GM21576 (cell line): Measurements from ENCODE around the gene ACTR3.

Experiments
- ATAC-seq: cut with Tn5 transposase; IDR thresholded peaks from one replicate; pipeline ENCODE4 v1.9.1; 2021; ENCODE audit warnings: mild to moderate bottlenecking, moderate library complexity; ENCODE audit not compliant: unreplicated experiment

Gene ACTR3

GRCh38 chr2:113875135-113875534 is 14.8 kb upstream of the ACTR3 start:
- ATAC-seq: no peak

DNA sequence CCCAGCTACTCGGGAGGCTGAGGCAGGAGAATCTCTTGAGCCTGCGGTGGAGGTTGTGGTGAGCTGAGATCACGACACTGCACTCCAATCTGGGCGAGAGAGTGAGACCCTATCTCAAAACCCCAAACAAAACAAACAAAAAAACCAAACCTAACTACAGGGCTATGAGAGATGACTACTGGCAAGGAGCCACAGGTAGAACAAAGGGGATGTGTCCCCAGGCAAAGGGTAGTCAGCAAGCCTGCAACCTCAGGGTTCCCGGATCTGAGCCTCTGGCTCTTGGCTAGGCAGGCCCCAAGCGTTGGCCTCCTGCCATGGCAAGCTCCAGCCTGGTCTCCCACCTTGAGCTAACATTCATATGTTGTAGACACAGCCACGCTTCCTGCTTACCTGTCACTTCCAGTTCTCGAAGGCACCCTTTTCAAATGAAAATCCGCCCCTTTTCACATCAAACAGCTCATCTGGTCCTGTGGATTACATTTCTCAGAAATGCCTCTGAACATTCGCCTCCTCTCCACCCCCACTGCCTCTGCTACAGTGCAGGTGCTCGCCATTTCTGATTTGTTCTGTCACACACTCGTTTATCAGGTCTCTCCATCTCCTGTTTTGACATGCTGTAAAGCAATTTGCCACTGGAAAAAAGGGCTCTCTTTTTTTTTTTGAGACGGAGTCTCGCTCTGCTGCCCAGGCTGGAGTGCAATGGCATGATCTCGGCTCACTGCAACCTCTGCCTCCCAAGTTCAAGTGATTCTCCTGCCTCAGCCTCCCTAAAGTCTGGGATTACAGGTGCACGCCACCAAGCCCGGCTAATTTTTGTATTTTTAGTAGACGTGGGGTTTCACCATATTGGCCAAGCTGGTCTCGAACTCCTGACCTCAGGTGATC is 13.1 kb upstream of the ACTR3 start:
- ATAC-seq: no peak

GRCh38 chr2:113877711-113878598 is 11.9 kb upstream of the ACTR3 start:
- ATAC-seq: no peak

DNA sequence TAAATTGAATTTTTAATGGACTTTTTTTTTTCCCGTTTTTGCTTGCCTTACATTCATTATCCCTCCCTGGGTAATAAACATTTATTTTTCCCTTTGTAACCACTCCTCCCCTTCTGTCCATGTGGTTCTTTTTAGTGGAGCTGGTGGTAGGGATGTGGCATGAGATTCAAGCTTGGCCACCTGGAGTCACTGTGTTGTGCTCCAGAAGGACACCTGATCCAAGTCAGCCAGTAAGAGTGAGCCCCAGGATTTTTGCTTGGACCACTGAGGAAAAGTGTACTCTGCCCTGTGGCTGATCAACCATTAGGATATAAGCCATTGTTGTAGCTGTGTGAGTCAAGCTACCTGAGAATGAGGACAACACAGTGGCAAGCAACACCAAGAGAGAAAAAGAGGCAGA is 11.1 kb upstream of the ACTR3 start:
- ATAC-seq: no peak

DNA sequence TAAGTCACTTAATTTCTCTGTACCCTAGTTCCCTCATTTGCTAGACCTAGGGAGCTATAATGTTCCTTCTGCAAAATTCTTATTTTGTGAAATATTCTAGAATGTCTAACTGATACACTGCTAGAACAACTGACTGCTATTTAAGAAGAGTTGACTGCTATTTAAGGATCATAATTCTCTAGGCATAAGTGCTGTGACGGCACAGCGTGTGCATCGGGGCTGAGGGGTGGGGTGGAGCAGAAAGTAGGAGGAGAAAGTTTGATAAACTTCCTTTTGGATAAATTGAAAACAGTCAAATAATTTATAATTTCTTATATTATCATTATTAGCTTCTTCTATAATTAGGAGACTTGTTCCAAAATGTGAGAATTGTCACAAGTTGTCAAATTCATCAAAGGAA is 10.4 kb upstream of the ACTR3 start:
- ATAC-seq: no peak

GRCh38 chr2:113886479-113887008 is 3.3 kb upstream of the ACTR3 start:
- ATAC-seq: peak; percentile 72

GRCh38 chr2:113887009-113887792 is 2.7 kb upstream of the ACTR3 start:
- no peak for ATAC-seq

DNA sequence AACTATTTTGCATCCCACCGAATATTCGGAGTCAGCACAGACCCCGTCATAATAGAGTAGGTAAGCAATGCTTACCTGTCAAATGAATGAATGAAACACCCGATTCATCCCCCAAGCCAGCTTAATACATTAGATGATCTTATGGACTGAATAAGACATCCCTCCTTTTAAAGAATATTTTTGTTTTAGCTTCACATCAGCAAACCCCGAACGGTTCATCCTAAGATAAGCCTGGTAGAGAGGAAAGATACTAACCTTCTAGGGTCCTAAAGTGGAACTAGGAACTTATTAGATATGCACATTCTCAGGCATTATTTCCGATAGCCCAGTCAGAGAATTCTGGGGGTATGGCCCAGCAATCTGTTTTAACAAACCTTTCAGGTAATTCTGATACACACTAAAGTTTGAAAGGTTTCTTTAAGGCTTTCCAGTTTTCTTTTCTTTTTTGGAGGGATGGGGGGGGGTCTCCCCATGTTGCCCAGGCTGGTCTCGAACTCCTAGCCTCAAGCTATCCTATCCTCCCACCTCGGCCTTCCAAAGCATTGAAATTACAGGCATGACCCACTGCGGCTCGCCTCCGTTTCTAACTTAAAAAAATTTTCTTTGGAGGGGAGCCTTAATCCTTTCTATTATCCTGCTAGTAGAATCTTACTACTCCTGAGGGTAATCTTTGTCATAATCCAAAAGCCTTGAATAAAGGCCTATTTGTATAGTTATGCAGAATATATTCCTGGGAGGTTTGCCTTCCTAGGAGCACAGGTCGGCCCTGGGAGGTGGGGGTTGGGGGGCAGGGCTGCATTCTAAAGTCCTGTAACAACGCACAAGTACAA is 1.0 kb upstream of the ACTR3 start:
- no peak for ATAC-seq

GRCh38 chr2:113890253-113891235 is 655 bp downstream of the ACTR3 start:
- ATAC-seq: peak; percentile 28

DNA sequence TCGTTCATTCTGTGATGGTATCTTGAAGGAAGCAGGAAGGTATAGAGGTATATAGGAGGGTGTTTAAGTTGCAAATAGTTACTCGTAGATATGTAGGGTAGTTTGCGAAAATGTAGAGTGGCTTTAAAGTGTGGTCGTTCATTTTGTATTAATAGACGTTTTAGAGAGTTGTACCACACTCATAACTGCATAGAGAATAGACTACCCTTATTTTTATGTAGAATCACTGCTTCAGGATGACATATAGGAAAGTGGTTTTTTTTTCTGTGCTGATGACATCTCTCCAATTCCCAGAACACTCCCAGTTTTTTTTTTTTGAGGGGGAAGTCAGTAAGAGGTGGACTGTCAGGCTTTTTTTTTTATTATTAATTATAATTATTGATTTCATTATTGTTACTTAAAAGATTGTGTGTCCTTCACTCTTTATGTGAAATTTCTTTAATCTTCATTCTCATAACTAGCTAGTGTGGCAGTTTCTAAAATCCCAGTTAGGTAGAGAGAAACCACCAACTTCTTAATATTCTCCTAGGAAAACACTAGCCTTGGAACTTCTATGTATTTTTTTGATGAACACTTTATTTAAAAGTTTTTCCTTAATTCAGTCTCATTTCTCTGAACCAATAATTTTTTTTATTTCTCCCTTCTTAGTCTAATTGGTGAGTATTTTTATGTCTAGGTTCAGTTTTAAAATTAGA is 1.5 kb downstream of the ACTR3 start:
- ATAC-seq: no peak

DNA sequence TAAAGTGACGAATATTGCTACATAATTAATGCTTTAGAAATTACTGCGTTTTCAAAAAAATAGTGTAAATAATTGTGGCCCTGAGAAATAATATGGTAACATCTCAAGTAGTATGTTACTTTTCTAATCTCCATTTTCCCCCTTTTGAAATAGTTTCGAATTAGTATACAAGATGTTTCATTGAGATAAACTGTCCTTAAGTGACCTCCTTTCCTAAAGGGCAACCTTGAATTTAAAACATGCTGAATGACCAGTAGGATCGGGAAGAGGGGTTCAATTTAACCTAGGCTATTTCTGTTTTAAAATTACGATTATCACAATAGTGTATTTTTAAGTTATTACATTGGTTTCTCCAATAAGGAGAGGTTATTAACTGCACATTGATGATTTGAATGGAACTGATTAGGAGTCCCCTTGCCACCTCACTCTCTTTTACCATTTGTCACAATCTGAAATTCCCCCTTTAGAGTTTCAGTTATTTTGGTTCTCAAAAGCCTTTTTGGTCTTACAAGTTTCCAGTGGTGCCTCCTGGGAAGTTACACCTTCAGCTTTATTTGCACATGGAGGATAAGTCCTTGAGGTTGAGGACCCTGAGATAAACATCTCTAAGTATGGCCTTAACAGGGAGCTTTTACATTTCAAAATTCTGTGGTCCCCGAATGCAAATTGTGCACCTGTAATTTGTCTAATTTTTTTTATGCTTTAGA is 2.3 kb downstream of the ACTR3 start:
- no peak for ATAC-seq

DNA sequence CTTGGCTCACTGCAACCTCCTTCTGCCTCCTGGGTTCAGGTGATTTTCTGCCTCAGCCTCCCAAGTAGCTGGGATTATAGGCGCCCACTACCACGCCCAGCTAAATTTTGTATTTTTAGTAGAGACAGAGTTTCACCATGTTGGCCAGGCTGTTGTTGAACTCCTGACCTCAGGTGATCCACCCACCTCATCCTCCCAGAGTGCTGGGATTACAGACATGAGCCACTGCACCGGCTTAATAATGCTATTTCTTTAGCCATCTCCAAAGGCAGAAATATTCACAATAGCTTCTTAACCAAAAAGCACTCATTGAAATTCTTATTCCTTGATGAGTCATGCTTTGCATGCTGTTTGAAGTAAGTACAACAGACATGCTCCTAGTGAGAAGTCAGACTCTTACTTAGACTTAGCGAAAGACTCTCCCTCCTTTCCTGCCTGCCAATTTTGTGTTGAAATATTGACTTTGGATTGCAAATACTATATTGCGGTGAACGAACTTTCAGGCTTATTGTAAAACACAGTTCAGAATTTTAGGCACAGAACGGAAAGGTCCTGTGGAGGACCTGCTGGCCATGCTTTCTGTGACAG is 4.4 kb downstream of the ACTR3 start:
- no peak for ATAC-seq

GRCh38 chr2:113895301-113895700 is 5.4 kb downstream of the ACTR3 start:
- no peak for ATAC-seq

DNA sequence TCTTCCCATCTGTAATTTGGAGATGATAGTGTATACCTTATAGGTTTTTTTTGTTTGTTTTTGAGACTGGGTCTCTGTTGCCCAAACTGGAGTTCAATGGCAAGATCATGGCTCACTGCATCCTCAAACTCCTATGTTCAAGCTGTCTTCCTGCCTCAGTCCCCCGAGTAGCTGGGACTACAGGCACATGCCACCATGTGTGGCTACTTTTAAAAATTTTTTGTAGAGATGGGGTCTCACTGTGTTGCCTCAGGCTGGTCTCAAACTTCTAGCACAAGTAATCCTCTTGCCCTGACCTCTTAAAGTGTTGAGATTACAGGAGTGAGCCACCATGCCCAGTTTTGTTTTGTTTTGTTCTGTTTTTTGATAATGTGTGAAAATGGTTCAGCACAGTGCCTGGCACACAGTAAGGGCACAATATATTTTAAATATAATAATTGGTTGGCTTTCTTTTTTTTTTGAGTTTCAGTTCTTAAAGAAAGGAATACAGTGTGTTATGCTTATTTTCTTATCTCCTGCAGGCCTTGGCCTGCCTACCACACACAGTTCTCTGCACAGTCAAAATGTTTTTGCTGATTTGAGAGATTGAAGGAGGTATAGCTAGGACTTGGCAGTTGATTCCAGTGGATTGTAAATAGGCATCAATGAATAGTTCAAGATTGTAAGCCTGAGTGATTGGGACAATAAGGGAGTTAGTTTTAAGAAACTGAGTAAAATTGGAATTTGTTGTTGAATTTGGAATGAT is 6.1 kb downstream of the ACTR3 start:
- no peak for ATAC-seq

DNA sequence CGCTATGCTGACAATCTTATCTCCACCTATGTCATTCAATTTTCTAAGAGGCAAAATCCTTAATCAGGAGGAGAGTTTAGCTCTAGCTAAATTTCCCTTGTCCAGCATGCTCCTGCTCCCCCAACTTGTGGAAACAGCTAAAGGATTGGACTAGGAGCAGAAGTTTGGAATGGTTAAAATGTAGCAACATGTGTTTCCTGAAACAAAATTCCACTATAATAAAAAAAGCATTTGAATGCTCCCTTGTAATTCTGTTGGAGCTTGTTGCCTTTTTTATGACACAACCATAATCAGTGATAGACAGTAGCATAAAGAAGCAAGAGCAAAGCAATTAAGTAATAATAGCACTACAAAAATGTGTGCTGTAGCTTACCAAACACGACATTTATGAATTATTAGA is 6.9 kb downstream of the ACTR3 start:
- ATAC-seq: no peak

- ATAC-seq: no peak
These were observed 8.2 kb downstream of the ACTR3 start for GRCh38 chr2:113898081-113898480.

- no peak for ATAC-seq
These were observed 9.3 kb downstream of the ACTR3 start for GRCh38 chr2:113899166-113899565.
